GM21390 (cell line): ENCODE data around the gene SLC36A4.
"Not testable (repeated sequence)": the region's sequence is repeated elsewhere in the genome, so short reads cannot be mapped to it uniquely, and the experiment has no call there.

Source experiments
- ATAC-seq: cut with Tn5 transposase; IDR thresholded peaks from one replicate; pipeline ENCODE4 v1.9.1; 2021; ENCODE audit not compliant: unreplicated experiment

Gene SLC36A4

GRCh38 chr11:93123351-93123898 is 74.4 kb downstream of the SLC36A4 start:
- no peak for ATAC-seq

GRCh38 chr11:93122535-93123235 is 75.1 kb downstream of the SLC36A4 start:
- no peak for ATAC-seq

- no peak for ATAC-seq
These were observed 79.5 kb downstream of the SLC36A4 start for GRCh38 chr11:93118276-93118675.

GRCh38 chr11:93117565-93117964 is 80.2 kb downstream of the SLC36A4 start:
- no peak for ATAC-seq

- ATAC-seq, result no peak
These were observed 81.0 kb downstream of the SLC36A4 start for GRCh38 chr11:93116641-93117441.

- ATAC-seq, result no peak
These were observed 83.5 kb downstream of the SLC36A4 start for GRCh38 chr11:93114304-93114703.

GRCh38 chr11:93113824-93114223 is 84.0 kb downstream of the SLC36A4 start:
- ATAC-seq, result no peak

- not testable (repeated sequence) for ATAC-seq
These were observed 86.6 kb downstream of the SLC36A4 start for GRCh38 chr11:93111147-93111546.

- no peak for ATAC-seq
These were observed 97.6 kb downstream of the SLC36A4 start for GRCh38 chr11:93100211-93100610.

GRCh38 chr11:93099806-93100205 is 98.0 kb downstream of the SLC36A4 start:
- ATAC-seq, result no peak
